ENCODE data around the gene GPR141. TPM values are rescaled to one million over a fixed set of nuclear protein-coding genes. Genes with fewer than 3 reads are reported as not detected.

GPR141 gene, protein sequence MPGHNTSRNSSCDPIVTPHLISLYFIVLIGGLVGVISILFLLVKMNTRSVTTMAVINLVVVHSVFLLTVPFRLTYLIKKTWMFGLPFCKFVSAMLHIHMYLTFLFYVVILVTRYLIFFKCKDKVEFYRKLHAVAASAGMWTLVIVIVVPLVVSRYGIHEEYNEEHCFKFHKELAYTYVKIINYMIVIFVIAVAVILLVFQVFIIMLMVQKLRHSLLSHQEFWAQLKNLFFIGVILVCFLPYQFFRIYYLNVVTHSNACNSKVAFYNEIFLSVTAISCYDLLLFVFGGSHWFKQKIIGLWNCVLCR
- polyA plus RNA-seq (2013, experiment 1 of 2; ENCODE audit: insufficient read length), result not detected
- not detected for polyA plus RNA-seq (2013, experiment 2 of 2; ENCODE audit: insufficient read length)

DNA sequence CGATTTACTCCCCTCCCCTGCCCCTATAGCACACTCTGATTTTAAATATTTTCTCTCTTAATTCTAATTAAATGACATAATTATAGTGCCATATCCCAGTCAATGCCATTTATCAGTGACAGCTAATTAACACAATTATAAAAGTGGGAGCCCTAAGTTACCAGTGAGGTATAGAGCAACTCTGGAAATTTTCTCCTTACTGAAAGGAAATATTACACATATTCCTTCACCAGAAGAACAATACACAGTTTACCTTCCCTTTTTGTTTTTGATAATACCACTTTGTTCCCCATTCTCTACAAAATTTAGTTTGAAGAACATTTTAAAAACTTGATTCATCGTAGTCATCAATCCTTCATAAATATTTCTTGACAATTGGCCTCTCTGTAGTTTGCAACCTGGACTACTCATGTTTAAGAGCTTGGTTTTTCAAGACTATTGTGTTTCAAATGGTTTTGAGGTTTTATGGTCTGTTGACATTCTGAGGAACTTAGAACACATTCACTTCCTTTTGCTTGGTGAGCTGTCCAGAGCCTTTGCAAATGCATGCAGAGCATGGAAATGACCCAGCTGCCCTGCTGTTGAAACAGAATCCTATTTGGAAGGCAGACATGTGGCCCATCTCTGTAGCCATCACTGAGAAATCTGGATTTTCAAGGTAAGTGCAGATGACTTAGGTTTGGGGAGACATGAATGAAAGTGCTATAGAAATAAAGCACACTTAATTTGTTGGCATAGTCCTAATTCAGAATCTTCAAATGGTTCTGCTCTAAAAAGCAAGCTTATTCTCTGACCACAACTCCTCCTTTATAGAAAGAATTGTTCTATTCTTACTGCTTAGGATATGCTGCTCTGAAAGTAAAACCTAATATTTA lies at the start of gene GPR141:
TSS of gene GPR141 (plus strand) at position 521 of the 875 bp plus-strand sequence. CDS start 56,628 bp downstream, outside the sequence.
- DNase-seq, result no peak

- no peak for DNase-seq
Measured at GRCh38 chr7:37635346-37635745, 48.2 kb upstream of the GPR141 start.

DNA sequence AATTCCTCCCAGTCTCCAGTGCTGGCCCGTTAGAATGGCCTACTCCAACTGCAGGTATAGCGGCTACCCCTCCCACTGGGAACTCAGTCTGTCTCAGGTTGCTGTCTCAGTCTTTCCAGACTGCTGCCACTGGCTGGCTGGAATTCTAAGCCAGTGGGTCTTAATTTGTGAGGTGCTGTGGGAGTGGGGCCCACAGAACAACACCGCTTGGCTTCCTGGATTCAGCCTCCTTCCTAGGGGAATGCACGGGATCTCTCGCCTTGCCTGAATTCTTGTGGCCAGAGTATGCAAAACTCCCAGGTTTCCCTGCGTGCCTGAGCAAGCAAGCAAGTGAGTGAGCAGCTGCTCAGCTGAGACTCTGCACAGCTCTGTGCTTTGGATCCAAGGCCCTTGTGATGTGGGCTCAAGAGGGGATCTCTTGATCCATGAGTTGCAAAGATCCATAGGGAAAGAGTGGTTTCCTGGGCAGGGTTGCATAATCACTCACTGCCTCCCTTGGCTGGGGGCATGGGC lies 41.5 kb upstream of the GPR141 start:
- no peak for DNase-seq

- DNase-seq, result no peak
Measured at GRCh38 chr7:37643876-37644275, 39.7 kb upstream of the GPR141 start.

DNA sequence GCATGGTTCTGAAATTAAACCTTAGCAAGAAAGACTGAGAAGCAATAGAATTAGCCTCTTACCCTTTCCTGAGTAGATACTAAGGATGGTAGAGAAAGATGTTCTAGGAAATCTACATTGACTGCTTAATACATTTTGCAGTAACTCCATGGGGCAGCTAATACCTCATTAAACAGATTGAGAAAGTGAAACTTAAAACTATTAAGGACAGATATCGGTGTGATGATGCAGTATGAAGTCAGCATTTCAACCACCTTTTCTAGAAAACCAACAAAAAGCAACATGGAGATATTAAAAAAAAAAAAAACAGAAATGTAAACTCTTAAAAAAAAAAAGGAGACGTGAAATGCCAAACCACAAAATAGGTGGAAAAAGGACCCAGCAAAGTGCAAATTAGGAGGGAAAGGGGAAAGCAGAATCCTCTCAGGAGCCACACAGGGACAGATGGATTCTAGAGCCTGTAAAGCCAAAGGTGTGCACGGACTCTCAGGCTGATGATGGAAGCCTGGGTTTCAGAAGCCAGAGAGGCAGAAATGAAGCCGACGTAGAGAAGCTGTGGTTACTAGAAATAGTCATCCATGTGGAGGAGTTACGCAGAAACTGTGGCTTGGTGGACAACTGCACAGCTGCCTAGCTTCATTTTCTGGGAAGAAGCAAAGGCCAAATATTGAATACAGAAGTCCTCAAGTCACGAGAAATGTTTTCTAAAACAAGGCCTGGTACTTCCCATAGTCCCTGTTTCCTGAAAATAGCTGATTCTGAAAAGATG lies 38.1 kb upstream of the GPR141 start:
- DNase-seq, result no peak

DNA sequence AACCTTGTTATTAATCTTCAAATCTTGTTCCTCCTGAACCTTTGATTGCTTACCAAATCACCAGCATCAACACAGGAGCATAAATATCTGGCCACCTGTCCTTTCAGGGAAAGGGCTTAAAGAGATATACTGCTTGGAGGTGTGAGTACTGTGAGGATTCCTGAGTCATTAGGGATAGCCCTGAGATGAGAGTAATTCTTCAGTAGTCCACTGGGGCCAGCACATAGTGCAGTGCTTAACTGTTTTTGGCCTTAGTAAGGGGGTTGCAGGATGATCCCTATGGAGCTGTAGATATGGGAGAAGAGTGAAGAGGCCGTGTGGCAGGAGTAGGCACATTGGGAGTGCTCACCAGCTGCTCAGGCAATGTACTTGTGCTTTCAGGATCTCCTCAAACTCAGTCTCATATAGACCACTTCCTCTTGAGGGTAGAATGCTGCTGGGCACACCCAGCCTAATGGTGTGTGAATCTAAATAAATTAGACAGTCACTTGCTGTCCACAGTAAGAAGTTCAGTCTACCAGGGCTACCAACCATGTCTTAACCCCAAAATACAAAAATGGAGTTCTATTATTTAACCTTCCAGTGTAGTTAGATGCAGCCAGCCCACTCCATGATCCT lies 26.5 kb upstream of the GPR141 start:
- DNase-seq, result no peak

- DNase-seq, result no peak
Measured at GRCh38 chr7:37657816-37658215, 25.8 kb upstream of the GPR141 start.

- DNase-seq, result no peak
Measured at GRCh38 chr7:37659971-37660565, 23.5 kb upstream of the GPR141 start.

DNA sequence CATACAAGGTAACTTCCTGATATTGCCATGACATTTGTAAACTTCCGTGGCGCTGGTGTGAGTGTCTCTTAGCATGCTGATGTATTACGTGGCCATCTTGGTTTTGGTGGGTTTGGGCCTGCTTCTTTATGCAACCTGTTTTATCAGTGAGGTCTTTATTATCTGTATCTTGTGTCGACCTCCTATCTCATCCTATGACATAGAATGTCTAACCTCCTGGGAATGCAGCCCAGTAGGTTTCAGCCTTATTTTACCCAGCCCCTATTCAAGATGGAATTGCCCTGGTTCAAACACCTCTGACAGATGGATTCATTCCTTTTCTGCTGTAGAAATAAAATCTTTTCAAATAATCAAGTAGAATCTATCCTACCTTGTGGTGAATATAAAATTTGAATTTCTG lies 23.0 kb upstream of the GPR141 start:
- no peak for DNase-seq

GRCh38 chr7:37663693-37664092 lies 19.9 kb upstream of the GPR141 start:
- DNase-seq, result no peak

- DNase-seq, result no peak
Measured at GRCh38 chr7:37665352-37666022, 18.1 kb upstream of the GPR141 start.

- DNase-seq, result no peak
Measured at GRCh38 chr7:37666026-37666799, 17.4 kb upstream of the GPR141 start.

GRCh38 chr7:37669818-37670217 lies 13.7 kb upstream of the GPR141 start:
- DNase-seq, result no peak

DNA sequence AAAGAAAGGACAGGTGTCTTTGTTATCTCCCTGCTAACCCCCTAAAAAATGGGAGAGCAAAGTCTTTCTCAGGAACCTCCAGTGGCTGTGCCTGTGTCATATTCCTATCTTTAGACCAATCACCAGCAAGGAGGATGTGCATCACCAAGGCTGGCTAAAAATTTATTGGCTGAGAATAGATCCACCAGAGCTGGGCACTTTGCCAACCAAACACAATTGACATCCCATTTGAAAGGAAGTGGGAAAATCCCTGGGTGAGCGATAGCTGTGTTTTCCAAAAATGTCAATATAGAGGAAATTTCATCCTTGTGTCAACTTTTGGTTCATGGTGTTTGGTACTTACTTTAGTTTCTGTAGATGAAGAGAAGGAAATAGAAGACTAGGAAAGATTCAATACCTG lies 13.1 kb upstream of the GPR141 start:
- DNase-seq, result no peak

GRCh38 chr7:37671876-37672275 lies 11.7 kb upstream of the GPR141 start:
- no peak for DNase-seq

- DNase-seq, result no peak
Measured at GRCh38 chr7:37672926-37673325, 10.6 kb upstream of the GPR141 start.

GRCh38 chr7:37673523-37673922 lies 10.0 kb upstream of the GPR141 start:
- DNase-seq, result no peak

DNA sequence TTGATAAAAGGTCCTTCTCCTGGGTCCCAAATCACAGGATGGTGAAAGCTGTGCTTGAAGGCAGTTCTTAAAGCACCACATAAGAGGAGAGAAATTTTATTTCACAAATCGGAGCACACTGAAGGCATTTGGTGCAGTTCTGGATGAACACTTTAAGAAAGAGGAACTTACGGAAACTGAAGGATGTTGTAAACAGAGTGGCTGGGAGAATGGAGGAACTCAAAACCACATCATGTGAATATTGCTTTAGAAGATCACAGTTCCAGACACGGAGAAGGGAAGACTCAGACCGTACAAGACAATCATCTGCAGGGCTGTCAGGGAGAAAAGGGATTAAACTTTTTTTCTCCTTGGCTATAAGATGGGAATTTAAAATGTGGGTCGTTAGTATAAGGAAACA lies 9.0 kb upstream of the GPR141 start:
- DNase-seq, result no peak

DNA sequence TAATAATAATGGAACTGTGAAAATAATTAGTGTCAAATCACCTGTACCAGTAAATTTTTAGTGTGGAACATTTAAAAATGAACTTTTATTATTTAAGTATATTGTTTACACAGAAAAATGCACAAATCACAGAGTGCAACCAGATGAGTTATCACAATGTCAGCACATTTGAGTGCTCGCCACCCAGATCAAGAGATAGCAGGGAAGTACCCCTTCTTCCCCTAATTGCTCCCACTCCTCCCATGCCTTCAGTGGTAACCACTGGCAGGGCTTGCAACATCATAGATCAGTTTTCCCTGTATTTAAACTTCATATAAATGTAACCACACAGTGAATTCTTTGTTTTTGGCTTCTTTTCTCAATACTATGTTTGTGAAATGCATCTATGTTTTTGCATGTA lies 7.8 kb upstream of the GPR141 start:
- DNase-seq, result no peak

GRCh38 chr7:37684927-37685326 lies 1.4 kb downstream of the GPR141 start:
- DNase-seq, result no peak
